ENCODE results near the gene HAGHL.

Gene HAGHL

GRCh38 chr16:762595-763268 is 35.8 kb downstream of the HAGHL start:
- H3K4me1 Mint-ChIP-seq = no peaks in the 10 kb centered on the region
- H3K27ac Mint-ChIP-seq = no peak overlapping the region
- no peak overlapping the region for H3K4me3 Mint-ChIP-seq
- H3K9me3 Mint-ChIP-seq = no peaks in the 10 kb centered on the region
- no peaks in the 10 kb centered on the region for H3K36me3 Mint-ChIP-seq
- H3K27me3 Mint-ChIP-seq = no peaks in the 10 kb centered on the region

- Mint-ChIP-seq H3K36me3 (no peaks in the 10 kb centered on the region), H3K9me3 (no peaks in the 10 kb centered on the region), H3K27ac (no peak overlapping the region), H3K4me3 (no peak overlapping the region), H3K27me3 (no peaks in the 10 kb centered on the region), H3K4me1 (no peaks in the 10 kb centered on the region)
Measured at GRCh38 chr16:763369-764183, 36.7 kb downstream of the HAGHL start.

GRCh38 chr16:764184-764750 is 37.4 kb downstream of the HAGHL start:
- no peaks in the 10 kb centered on the region for H3K9me3 Mint-ChIP-seq
- H3K4me1 Mint-ChIP-seq = no peaks in the 10 kb centered on the region
- H3K36me3 Mint-ChIP-seq = no peaks in the 10 kb centered on the region
- H3K4me3 Mint-ChIP-seq = no peak overlapping the region
- no peaks in the 10 kb centered on the region for H3K27me3 Mint-ChIP-seq
- H3K27ac Mint-ChIP-seq = no peak overlapping the region

GRCh38 chr16:764848-765487 is 38.1 kb downstream of the HAGHL start:
- no peaks in the 10 kb centered on the region for H3K4me1 Mint-ChIP-seq
- no peak overlapping the region for H3K27ac Mint-ChIP-seq
- no peaks in the 10 kb centered on the region for H3K36me3 Mint-ChIP-seq
- H3K27me3 Mint-ChIP-seq = no peaks in the 10 kb centered on the region
- H3K9me3 Mint-ChIP-seq = no peaks in the 10 kb centered on the region
- H3K4me3 Mint-ChIP-seq = no peak overlapping the region

GRCh38 chr16:765488-765865 is 38.6 kb downstream of the HAGHL start:
- H3K9me3 Mint-ChIP-seq = no peaks in the 10 kb centered on the region
- no peak overlapping the region for H3K27ac Mint-ChIP-seq
- no peaks in the 10 kb centered on the region for H3K36me3 Mint-ChIP-seq
- H3K27me3 Mint-ChIP-seq = no peaks in the 10 kb centered on the region
- H3K4me1 Mint-ChIP-seq = no peaks in the 10 kb centered on the region
- no peak overlapping the region for H3K4me3 Mint-ChIP-seq

GRCh38 chr16:766008-766819 is 39.3 kb downstream of the HAGHL start:
- H3K27ac Mint-ChIP-seq = no peak overlapping the region
- H3K36me3 Mint-ChIP-seq = no peaks in the 10 kb centered on the region
- no peaks in the 10 kb centered on the region for H3K9me3 Mint-ChIP-seq
- H3K4me3 Mint-ChIP-seq = no peak overlapping the region
- no peaks in the 10 kb centered on the region for H3K4me1 Mint-ChIP-seq
- no peaks in the 10 kb centered on the region for H3K27me3 Mint-ChIP-seq

- Mint-ChIP-seq H3K36me3 (no peaks in the 10 kb centered on the region), H3K27me3 (no peaks in the 10 kb centered on the region)
Measured at GRCh38 chr16:766820-767640, 40.1 kb downstream of the HAGHL start.

GRCh38 chr16:767743-768235 is 40.9 kb downstream of the HAGHL start:
- H3K4me1 Mint-ChIP-seq = no peaks in the 10 kb centered on the region

More at GRCh38 chr16:766820-767640, 40.1 kb downstream of the HAGHL start:
- Mint-ChIP-seq H3K9me3 (no peaks in the 10 kb centered on the region), H3K27ac (no peak overlapping the region), H3K4me3 (no peak overlapping the region), H3K4me1 (no peaks in the 10 kb centered on the region)

GRCh38 chr16:768428-768827 is 41.5 kb downstream of the HAGHL start:
- Mint-ChIP-seq H3K9me3 (no peaks in the 10 kb centered on the region), H3K4me1 (no peaks in the 10 kb centered on the region), H3K27me3 (no peaks in the 10 kb centered on the region), H3K4me3 (no peak overlapping the region), H3K36me3 (no peaks in the 10 kb centered on the region), H3K27ac (no peak overlapping the region)

More at GRCh38 chr16:767743-768235, 40.9 kb downstream of the HAGHL start:
- Mint-ChIP-seq H3K4me3 (no peak overlapping the region), H3K27me3 (no peaks in the 10 kb centered on the region), H3K9me3 (no peaks in the 10 kb centered on the region), H3K27ac (no peak overlapping the region), H3K36me3 (no peaks in the 10 kb centered on the region)

- H3K27me3 Mint-ChIP-seq = no peaks in the 10 kb centered on the region
- H3K9me3 Mint-ChIP-seq = no peaks in the 10 kb centered on the region
- H3K4me1 Mint-ChIP-seq = no peaks in the 10 kb centered on the region
- no peak overlapping the region for H3K4me3 Mint-ChIP-seq
- no peaks in the 10 kb centered on the region for H3K36me3 Mint-ChIP-seq
- no peak overlapping the region for H3K27ac Mint-ChIP-seq
Measured at GRCh38 chr16:769184-769784, 42.4 kb downstream of the HAGHL start.

- Mint-ChIP-seq H3K27ac (no peak overlapping the region), H3K4me3 (no peak overlapping the region), H3K36me3 (no peaks in the 10 kb centered on the region), H3K27me3 (no peaks in the 10 kb centered on the region), H3K4me1 (no peaks in the 10 kb centered on the region), H3K9me3 (no peaks in the 10 kb centered on the region)
Measured at GRCh38 chr16:769934-770333, 43.0 kb downstream of the HAGHL start.

GRCh38 chr16:770411-770810 is 43.5 kb downstream of the HAGHL start:
- H3K4me1 Mint-ChIP-seq = no peaks in the 10 kb centered on the region
- H3K27me3 Mint-ChIP-seq = no peaks in the 10 kb centered on the region
- H3K4me3 Mint-ChIP-seq = no peak overlapping the region
- no peaks in the 10 kb centered on the region for H3K9me3 Mint-ChIP-seq
- H3K27ac Mint-ChIP-seq = no peak overlapping the region
- H3K36me3 Mint-ChIP-seq = no peaks in the 10 kb centered on the region

- peaks cover 1% of the 10 kb centered on the region for H3K27me3 Mint-ChIP-seq
- no peak overlapping the region for H3K4me3 Mint-ChIP-seq
- H3K4me1 Mint-ChIP-seq = no peaks in the 10 kb centered on the region
- no peaks in the 10 kb centered on the region for H3K36me3 Mint-ChIP-seq
- no peak overlapping the region for H3K27ac Mint-ChIP-seq
- H3K9me3 Mint-ChIP-seq = no peaks in the 10 kb centered on the region
Measured at GRCh38 chr16:772959-773358, 46.1 kb downstream of the HAGHL start.

Data from activated naive CD4-positive, alpha-beta T cell treated with anti-CD3 and anti-CD28 coated beads, Interleukin-2, amount 50 U/mL, for 24 hours (primary cell).